ENCODE results near the gene VEGFA.

VEGFA gene

GRCh38 chr6:43769526-43770371 is at the start of gene VEGFA:
TSS of gene VEGFA (plus strand) at chr6:43770211.
- Histone ChIP-seq H3K27ac (ENCODE audit: low read depth, low read length) (peak within 1 kb of the TSS; percentile 60; the same call in 1 of the 2 replicates), H3K4me1 (ENCODE audit: control insufficient read depth, insufficient read depth, low read length) (peaks cover 43% of the 10 kb centered on the region), H3K27me3 (ENCODE audit: control insufficient read depth, insufficient read depth, low read length) (peaks cover 5% of the 10 kb centered on the region; the same call in 1 of the 2 replicates), H3K9me3 (ENCODE audit: control insufficient read depth, insufficient read depth, low read depth, low read length) (no peaks in the 10 kb centered on the region), H3K9ac (ENCODE audit: low read length) (peak within 1 kb of the TSS; percentile 90), H3K4me3 (ENCODE audit: low read depth, low read length) (peak within 1 kb of the TSS; percentile 89), H3K36me3 (ENCODE audit: control insufficient read depth, insufficient read depth, low read length) (no peaks in the 10 kb centered on the region)

DNA sequence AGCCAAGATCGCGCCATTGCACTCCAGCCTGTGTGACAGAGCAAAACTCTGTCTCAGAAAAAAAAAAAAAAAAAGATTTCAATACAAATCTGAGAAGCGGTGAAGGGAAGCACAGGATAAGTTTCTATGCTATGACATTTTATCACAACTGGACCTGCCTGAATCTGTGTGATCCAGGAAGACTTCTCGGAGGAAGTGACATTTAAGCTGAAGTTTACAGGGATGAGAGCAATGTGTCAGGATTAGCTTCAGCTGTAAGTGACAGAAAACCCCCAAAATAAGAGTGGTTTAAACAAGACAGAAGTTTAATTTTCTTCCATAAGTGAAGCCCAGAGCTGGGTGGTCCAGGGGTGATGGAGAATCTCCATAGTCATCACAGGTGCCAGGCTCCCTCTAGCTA is 49.0 kb upstream of the VEGFA start:
- no peaks in the 10 kb centered on the region for H3K9me3 ChIP-seq (ENCODE audit: control insufficient read depth, insufficient read depth, low read depth, low read length)
- H3K4me1 ChIP-seq (ENCODE audit: control insufficient read depth, insufficient read depth, low read length) = peaks cover 6% of the 10 kb centered on the region; the same call in 1 of the 2 replicates
- H3K4me3 ChIP-seq (ENCODE audit: low read depth, low read length) = no peak overlapping the region
- no peaks in the 10 kb centered on the region for H3K36me3 ChIP-seq (ENCODE audit: control insufficient read depth, insufficient read depth, low read length)
- H3K27ac ChIP-seq (ENCODE audit: low read depth, low read length) = no peak overlapping the region
- H3K27me3 ChIP-seq (ENCODE audit: control insufficient read depth, insufficient read depth, low read length) = no peaks in the 10 kb centered on the region
- no peak overlapping the region for H3K9ac ChIP-seq (ENCODE audit: low read length)

- Histone ChIP-seq H3K9ac (ENCODE audit: low read length) (no peak overlapping the region), H3K27ac (ENCODE audit: low read depth, low read length) (no peak overlapping the region), H3K4me1 (ENCODE audit: control insufficient read depth, insufficient read depth, low read length) (peaks cover 4% of the 10 kb centered on the region; the same call in 1 of the 2 replicates)
Observed at GRCh38 chr6:43722920-43723545, 47.0 kb upstream of the VEGFA start.

DNA sequence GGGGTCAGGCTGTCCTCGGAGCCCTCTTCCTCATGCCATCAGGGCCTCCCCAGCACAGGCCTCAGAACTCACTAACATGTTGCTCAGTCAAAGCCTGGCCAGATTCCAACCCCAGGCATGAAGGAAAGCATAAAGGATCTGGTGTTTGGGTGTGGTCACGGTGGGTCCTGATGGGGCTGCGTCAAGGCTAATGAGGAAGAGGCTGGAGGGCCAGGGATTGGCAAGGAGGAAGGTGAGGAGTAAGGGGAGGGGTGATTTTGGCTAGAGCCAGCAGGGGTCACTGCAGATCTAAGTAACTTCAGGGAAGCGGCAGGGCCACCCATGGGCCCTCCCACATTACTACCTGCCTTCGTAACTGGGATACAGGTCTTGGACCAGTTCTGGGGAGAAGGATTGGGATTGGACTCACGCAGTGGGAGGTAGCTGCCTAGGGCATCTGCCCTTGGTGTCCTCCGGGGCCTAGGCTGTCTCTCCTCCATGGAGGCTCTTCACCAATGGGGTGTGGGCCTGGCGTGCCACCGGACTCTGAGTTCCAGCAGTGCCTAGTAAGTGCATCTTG is 46.2 kb upstream of the VEGFA start:
- H3K9me3 ChIP-seq (ENCODE audit: control insufficient read depth, insufficient read depth, low read depth, low read length) = no peaks in the 10 kb centered on the region
- H3K36me3 ChIP-seq (ENCODE audit: control insufficient read depth, insufficient read depth, low read length) = no peaks in the 10 kb centered on the region
- peaks cover 4% of the 10 kb centered on the region; the same call in 1 of the 2 replicates for H3K4me1 ChIP-seq (ENCODE audit: control insufficient read depth, insufficient read depth, low read length)
- H3K9ac ChIP-seq (ENCODE audit: low read length) = no peak overlapping the region
- H3K27me3 ChIP-seq (ENCODE audit: control insufficient read depth, insufficient read depth, low read length) = no peaks in the 10 kb centered on the region
- no peak overlapping the region for H3K27ac ChIP-seq (ENCODE audit: low read depth, low read length)
- H3K4me3 ChIP-seq (ENCODE audit: low read depth, low read length) = no peak overlapping the region

More at GRCh38 chr6:43722920-43723545, 47.0 kb upstream of the VEGFA start:
- H3K4me3 ChIP-seq (ENCODE audit: low read depth, low read length) = no peak overlapping the region
- H3K27me3 ChIP-seq (ENCODE audit: control insufficient read depth, insufficient read depth, low read length) = no peaks in the 10 kb centered on the region
- H3K36me3 ChIP-seq (ENCODE audit: control insufficient read depth, insufficient read depth, low read length) = no peaks in the 10 kb centered on the region
- H3K9me3 ChIP-seq (ENCODE audit: control insufficient read depth, insufficient read depth, low read depth, low read length) = no peaks in the 10 kb centered on the region

GRCh38 chr6:43724354-43724753 is 45.7 kb upstream of the VEGFA start:
- H3K27me3 ChIP-seq (ENCODE audit: control insufficient read depth, insufficient read depth, low read length) = no peaks in the 10 kb centered on the region
- H3K36me3 ChIP-seq (ENCODE audit: control insufficient read depth, insufficient read depth, low read length) = no peaks in the 10 kb centered on the region
- no peak overlapping the region for H3K4me3 ChIP-seq (ENCODE audit: low read depth, low read length)
- no peaks in the 10 kb centered on the region for H3K9me3 ChIP-seq (ENCODE audit: control insufficient read depth, insufficient read depth, low read depth, low read length)
- H3K9ac ChIP-seq (ENCODE audit: low read length) = no peak overlapping the region
- H3K27ac ChIP-seq (ENCODE audit: low read depth, low read length) = no peak overlapping the region
- H3K4me1 ChIP-seq (ENCODE audit: control insufficient read depth, insufficient read depth, low read length) = peaks cover 4% of the 10 kb centered on the region; the same call in 1 of the 2 replicates

DNA sequence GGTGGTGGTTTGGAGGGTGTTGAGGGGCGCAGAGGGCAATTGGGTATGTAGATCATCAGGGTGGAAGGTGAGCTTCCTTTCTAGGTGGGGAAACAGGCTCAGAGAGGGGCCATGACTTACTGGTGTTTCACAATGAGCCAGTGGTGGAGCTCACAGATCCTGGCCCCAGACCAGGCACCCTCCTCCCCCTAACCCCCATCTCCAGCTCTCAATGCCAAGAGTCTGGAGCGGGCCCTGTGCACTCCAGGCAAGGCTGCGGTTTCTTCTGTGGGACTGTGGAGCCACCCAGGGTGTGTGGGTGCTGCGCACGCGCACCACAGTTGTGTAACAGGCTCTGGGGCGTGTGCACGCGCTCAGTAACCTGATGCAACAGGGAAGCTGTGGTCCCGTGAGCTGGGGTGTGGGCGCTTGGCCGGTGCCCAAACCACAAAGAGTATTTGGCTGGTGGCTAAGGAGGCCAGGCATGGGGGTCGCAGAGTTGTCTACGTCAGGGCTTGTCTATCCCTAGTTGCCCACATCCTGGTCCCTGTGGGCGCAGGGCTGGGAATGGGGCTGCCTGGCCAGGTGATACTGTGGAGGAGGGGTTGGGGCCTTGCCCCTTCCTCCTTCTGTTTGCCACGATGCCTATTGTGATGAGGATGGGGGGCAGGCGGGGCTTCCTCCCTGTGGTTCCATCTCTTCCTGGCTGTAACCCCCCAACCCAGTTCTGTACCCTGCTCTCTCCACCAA is 44.9 kb upstream of the VEGFA start:
- Histone ChIP-seq H3K27me3 (ENCODE audit: control insufficient read depth, insufficient read depth, low read length) (no peaks in the 10 kb centered on the region), H3K9ac (ENCODE audit: low read length) (no peak overlapping the region), H3K4me3 (ENCODE audit: low read depth, low read length) (no peak overlapping the region), H3K9me3 (ENCODE audit: control insufficient read depth, insufficient read depth, low read depth, low read length) (peaks cover 5% of the 10 kb centered on the region; the same call in 1 of the 2 replicates), H3K27ac (ENCODE audit: low read depth, low read length) (no peak overlapping the region), H3K36me3 (ENCODE audit: control insufficient read depth, insufficient read depth, low read length) (no peaks in the 10 kb centered on the region), H3K4me1 (ENCODE audit: control insufficient read depth, insufficient read depth, low read length) (peaks cover 4% of the 10 kb centered on the region; the same call in 1 of the 2 replicates)

DNA sequence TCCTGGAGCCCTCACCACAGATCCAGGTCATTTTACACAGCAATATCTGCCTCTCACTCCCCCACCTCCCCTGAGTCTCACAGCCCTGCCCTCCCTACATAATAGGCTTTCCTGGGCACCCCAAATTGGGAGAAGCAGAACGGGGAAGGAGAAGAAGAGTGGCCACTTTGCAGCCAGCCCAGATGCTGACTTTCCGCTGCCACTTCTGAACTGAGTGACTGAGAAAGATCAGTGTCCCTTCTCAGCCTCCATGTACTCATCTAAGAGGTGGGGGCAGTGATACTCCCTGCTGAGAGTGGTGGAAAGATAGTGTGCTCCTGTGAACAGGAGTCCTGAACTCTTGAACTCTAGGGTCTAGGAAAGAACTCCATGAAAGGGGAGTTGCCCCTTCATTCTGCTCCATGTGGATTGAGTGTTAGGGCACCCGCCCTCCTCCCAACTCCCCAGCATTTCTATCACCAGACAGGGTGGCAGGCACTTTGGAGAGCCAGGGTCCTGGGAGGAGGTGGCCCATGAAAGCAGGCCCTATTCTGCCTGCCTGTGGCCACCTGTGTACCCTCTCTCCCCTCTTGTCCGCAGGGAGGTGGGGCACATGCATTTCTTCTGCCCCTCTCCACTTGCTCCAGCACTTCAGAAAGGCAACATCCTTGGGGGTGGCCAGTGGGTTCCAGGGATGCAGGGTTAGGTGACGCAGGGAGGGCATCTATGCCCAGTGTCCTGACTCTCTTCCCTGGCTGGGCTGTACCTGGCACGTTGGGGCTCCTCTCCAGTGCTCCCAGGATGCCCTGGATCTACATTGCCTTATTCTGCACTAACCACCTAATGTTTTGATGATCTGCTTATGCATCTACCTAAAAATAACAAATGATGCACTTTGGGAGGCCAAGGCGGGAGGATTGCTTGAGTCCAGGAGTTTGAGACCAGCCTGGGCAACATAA is 44.1 kb upstream of the VEGFA start:
- no peak overlapping the region for H3K27ac ChIP-seq (ENCODE audit: low read depth, low read length)
- no peaks in the 10 kb centered on the region for H3K36me3 ChIP-seq (ENCODE audit: control insufficient read depth, insufficient read depth, low read length)
- no peak overlapping the region for H3K4me3 ChIP-seq (ENCODE audit: low read depth, low read length)

GRCh38 chr6:43727634-43728033 is 42.4 kb upstream of the VEGFA start:
- no peaks in the 10 kb centered on the region for H3K27me3 ChIP-seq (ENCODE audit: control insufficient read depth, insufficient read depth, low read length)
- H3K9ac ChIP-seq (ENCODE audit: low read length) = no peak overlapping the region
- peaks cover 17% of the 10 kb centered on the region for H3K9me3 ChIP-seq (ENCODE audit: control insufficient read depth, insufficient read depth, low read depth, low read length)
- no peak overlapping the region for H3K27ac ChIP-seq (ENCODE audit: low read depth, low read length)
- peaks cover 4% of the 10 kb centered on the region; the same call in 1 of the 2 replicates for H3K4me1 ChIP-seq (ENCODE audit: control insufficient read depth, insufficient read depth, low read length)
- no peaks in the 10 kb centered on the region for H3K36me3 ChIP-seq (ENCODE audit: control insufficient read depth, insufficient read depth, low read length)
- H3K4me3 ChIP-seq (ENCODE audit: low read depth, low read length) = no peak overlapping the region

More for the DNA sequence above, 44.1 kb upstream of the VEGFA start:
- Histone ChIP-seq H3K27me3 (ENCODE audit: control insufficient read depth, insufficient read depth, low read length) (no peaks in the 10 kb centered on the region), H3K4me1 (ENCODE audit: control insufficient read depth, insufficient read depth, low read length) (peaks cover 4% of the 10 kb centered on the region; the same call in 1 of the 2 replicates), H3K9me3 (ENCODE audit: control insufficient read depth, insufficient read depth, low read depth, low read length) (peaks cover 10% of the 10 kb centered on the region), H3K9ac (ENCODE audit: low read length) (no peak overlapping the region)

GRCh38 chr6:43728586-43728985 is 41.4 kb upstream of the VEGFA start:
- Histone ChIP-seq H3K9ac (ENCODE audit: low read length) (no peak overlapping the region), H3K27me3 (ENCODE audit: control insufficient read depth, insufficient read depth, low read length) (no peaks in the 10 kb centered on the region), H3K4me3 (ENCODE audit: low read depth, low read length) (no peak overlapping the region), H3K36me3 (ENCODE audit: control insufficient read depth, insufficient read depth, low read length) (no peaks in the 10 kb centered on the region), H3K9me3 (ENCODE audit: control insufficient read depth, insufficient read depth, low read depth, low read length) (peaks cover 17% of the 10 kb centered on the region), H3K4me1 (ENCODE audit: control insufficient read depth, insufficient read depth, low read length) (peaks cover 5% of the 10 kb centered on the region; the same call in 1 of the 2 replicates), H3K27ac (ENCODE audit: low read depth, low read length) (no peak overlapping the region)

DNA sequence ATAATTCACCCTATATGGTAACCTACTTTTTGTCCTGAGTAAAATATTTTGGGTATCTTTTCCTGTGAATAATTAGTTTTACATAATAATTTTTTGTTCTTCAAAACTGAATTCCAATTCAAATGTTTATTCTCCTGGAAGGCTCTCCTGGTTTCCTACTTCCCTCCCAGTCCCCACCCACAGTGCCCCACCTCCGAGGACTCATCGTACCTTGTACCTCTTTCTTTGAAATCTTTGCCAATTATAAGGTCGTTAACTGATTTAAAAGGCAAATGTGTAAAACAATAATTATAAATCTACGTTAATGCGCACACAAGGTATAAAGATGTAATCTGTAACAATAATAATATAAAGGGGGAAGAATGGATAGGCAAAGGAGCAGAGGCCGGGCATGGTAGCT is 40.5 kb upstream of the VEGFA start:
- Histone ChIP-seq H3K4me3 (ENCODE audit: low read depth, low read length) (no peak overlapping the region), H3K9ac (ENCODE audit: low read length) (no peak overlapping the region), H3K27me3 (ENCODE audit: control insufficient read depth, insufficient read depth, low read length) (no peaks in the 10 kb centered on the region), H3K27ac (ENCODE audit: low read depth, low read length) (no peak overlapping the region), H3K9me3 (ENCODE audit: control insufficient read depth, insufficient read depth, low read depth, low read length) (peaks cover 17% of the 10 kb centered on the region), H3K4me1 (ENCODE audit: control insufficient read depth, insufficient read depth, low read length) (peaks cover 10% of the 10 kb centered on the region; the same call in 1 of the 2 replicates), H3K36me3 (ENCODE audit: control insufficient read depth, insufficient read depth, low read length) (no peaks in the 10 kb centered on the region)

Data from HUES6 (cell line).